ENCODE data around the gene MMS19.

DNA sequence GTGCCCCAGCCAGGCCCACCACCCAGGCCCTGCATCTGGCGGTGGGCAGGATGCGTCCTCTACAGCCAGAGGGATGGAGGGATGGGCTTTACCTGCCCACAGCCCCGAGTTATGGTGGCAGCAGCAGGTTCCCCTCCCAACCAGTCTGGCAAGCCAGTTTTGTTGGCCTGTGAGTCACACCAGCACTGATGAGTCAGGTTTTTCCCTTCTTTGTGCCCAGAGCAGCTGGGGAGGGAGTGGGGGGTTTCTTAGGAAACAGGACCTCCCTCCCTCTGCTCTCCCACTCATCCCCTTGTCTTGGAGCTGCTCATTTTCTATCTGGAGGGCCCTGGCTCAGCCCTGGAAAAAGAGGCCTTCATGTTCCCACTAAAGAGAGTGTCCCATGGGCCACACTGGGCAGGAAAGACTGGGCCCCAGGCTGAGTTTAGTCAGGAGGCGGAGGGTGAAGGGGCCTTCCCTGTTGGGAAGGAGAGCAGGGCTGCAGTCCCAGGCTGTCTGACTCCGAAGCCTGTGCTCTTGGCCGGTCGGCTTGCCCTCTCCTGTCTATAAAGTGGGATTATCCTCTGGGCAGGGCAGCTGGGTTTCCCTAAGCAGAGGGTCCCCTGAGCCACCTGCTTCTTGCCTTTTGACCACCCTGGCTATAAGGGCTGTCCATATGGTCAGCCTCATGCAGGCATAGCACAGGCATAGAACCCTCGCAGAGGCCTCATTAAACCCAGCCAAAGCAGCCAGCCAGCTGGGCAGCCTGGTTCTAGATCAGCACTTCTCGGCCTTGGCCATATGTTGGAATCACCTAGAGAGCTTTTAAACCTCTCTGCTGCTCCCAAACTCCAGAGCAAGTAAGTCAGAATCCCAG, 44.2 kb upstream of the MMS19 start:
- TF ChIP-seq, protein P1, sequence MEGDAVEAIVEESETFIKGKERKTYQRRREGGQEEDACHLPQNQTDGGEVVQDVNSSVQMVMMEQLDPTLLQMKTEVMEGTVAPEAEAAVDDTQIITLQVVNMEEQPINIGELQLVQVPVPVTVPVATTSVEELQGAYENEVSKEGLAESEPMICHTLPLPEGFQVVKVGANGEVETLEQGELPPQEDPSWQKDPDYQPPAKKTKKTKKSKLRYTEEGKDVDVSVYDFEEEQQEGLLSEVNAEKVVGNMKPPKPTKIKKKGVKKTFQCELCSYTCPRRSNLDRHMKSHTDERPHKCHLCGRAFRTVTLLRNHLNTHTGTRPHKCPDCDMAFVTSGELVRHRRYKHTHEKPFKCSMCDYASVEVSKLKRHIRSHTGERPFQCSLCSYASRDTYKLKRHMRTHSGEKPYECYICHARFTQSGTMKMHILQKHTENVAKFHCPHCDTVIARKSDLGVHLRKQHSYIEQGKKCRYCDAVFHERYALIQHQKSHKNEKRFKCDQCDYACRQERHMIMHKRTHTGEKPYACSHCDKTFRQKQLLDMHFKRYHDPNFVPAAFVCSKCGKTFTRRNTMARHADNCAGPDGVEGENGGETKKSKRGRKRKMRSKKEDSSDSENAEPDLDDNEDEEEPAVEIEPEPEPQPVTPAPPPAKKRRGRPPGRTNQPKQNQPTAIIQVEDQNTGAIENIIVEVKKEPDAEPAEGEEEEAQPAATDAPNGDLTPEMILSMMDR (IDR thresholded peaks at IDR 0.05): no peak
- peak in 1 of 2 donors; percentile 36 for TF ChIP-seq POLR2A (IDR thresholded peaks at IDR 0.05)
